ENCODE data around the gene LYAR.

DNA sequence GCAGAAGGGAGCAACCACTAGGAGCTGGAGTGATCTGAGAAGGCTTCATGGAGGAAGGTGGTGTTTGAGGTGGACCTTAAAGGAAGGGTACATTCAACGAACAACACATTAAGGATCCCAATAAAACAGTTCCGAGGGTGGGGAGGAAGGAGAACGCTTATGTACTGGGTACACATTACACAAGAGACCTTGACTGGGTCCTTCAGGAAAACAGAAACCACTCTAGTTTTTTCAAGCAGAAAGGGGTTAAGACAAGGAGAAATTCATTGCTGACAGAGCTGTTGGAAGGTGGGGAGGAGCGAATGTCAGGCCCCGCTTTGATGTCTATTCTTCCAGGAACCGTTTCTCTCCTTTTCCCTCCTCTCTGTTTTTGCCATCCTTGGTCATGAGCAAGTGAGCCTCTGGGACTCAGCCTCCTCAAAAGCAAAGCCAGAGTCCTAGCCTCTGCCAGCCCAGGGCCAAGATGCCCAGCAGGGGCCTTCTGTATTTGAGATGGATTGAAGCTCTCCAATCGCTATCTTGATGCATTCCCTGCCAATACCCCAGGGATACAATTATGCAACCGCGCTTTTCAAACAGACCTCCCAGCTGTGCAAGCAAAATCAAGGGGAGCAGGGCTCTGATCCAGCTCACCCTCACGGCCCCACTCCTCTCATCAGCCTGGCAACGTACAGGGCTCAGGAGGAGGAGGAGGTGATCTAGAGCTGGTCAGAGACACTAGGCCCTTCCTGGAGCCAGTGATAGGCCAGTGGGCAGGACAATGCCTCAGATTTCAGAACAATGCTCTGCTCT, 48.5 kb upstream of the LYAR start:
- TF ChIP-seq, protein P1, sequence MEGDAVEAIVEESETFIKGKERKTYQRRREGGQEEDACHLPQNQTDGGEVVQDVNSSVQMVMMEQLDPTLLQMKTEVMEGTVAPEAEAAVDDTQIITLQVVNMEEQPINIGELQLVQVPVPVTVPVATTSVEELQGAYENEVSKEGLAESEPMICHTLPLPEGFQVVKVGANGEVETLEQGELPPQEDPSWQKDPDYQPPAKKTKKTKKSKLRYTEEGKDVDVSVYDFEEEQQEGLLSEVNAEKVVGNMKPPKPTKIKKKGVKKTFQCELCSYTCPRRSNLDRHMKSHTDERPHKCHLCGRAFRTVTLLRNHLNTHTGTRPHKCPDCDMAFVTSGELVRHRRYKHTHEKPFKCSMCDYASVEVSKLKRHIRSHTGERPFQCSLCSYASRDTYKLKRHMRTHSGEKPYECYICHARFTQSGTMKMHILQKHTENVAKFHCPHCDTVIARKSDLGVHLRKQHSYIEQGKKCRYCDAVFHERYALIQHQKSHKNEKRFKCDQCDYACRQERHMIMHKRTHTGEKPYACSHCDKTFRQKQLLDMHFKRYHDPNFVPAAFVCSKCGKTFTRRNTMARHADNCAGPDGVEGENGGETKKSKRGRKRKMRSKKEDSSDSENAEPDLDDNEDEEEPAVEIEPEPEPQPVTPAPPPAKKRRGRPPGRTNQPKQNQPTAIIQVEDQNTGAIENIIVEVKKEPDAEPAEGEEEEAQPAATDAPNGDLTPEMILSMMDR (IDR thresholded peaks at IDR 0.05; ENCODE audit: insufficient read depth, low read depth, low read length), result no peak
- no peak for TF ChIP-seq EZH2 (IDR thresholded peaks at IDR 0.05; ENCODE audit: insufficient read depth, low read length)

All from astrocyte (in vitro differentiated cells and primary cell).